GM21360 (cell line): Measurements from ENCODE around the gene CLEC9A.

Source experiments
- ATAC-seq: cut with Tn5 transposase; IDR thresholded peaks from one replicate; pipeline ENCODE4 v1.9.1; 2021; ENCODE audit warnings: mild to moderate bottlenecking, moderate library complexity; ENCODE audit not compliant: unreplicated experiment

The CLEC9A gene

DNA sequence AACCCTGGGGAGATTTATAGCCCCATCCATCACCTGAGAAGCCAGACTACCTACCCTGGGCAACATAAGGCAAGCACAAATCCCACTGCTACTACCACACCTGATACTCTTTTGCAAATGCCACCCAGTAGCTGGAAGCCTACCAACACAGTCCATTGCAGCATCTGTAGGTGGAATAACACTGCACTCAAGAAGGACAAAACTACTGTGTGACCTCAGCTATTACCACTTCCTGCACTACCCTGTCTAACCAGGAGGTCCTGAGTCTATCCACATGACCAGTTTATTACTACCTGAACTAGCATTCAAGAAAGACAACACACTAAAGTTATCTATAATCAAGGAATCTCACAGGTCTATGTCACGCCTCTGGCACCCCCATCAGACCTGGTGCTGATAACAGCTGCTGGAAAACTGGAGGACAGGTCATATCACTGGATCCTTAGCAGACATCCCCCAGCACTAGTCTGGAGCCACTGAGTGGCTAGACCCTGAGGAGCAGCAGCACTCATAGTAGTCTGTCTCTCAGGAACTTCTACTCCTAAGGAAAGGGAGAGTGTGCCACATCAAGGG, 71.3 kb downstream of the CLEC9A start:
- ATAC-seq = no peak

- ATAC-seq = no peak
Observed at GRCh38 chr12:10102322-10102721, 71.8 kb downstream of the CLEC9A start.

DNA sequence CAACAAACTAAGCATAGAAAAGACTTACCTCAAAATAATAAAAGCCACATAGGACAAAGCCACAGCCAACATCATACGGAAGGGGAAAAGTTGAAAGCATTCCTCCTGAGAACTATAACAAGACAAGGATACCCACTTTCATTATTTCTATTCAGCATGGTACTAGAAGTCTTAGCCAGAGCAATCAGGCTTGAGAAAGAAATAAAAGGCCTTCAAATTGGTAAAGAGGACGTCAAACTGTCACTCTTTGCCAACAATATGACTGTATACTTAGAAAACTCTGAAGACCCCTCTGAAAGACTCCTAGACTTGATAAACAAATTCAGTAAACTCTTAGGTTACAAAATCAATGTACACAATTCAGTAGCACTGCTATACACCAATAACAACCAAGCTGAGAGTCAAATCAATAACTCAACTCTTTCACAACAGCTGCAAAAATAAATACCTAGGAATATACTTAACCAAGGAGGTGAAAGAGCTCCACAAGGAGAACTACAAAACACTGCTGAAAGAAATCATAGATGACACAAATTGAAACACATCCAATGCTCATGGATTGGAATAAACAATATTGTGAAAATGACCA, 79.9 kb downstream of the CLEC9A start:
- ATAC-seq = no peak

- no peak for ATAC-seq
Observed at GRCh38 chr12:10111451-10111850, 81.0 kb downstream of the CLEC9A start.

- ATAC-seq = no peak
Observed at GRCh38 chr12:10113075-10113474, 82.6 kb downstream of the CLEC9A start.

DNA sequence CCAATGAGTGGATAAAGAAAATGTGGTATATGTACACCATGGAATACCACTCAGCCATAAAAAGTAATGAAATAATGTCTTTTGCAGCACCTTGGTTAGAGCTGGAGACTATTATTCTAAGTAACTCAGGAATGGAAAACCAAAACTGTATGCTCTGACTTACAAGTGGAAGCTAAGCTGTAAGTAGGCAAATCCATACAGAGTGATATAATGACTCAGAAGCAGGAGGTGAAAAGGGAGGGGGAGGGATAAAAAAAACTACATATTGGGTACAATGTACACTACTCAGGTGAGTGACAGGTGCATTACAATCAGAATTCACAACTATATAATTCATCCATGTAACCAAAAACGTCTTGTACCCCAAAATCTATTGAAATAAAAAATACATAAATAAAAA, 83.4 kb downstream of the CLEC9A start:
- ATAC-seq = no peak

- ATAC-seq = no peak
Observed at GRCh38 chr12:10115311-10115710, 84.8 kb downstream of the CLEC9A start.
